ENCODE measurements around the gene TIAM2.
"Not testable (repeated sequence)": the region's sequence is repeated elsewhere in the genome, so short reads cannot be mapped to it uniquely, and the experiment has no call there.

TIAM2 gene

GRCh38 chr6:154995254-154996015 lies at the start of gene TIAM2:
Gene TIAM2, plus strand, starts transcription at chr6:154995315. Its CDS starts 133,909 bp downstream, at chr6:155129224.
- DNase-seq = no peak

- no peak for DNase-seq
Measured at GRCh38 chr6:154950979-154951344, 44.2 kb upstream of the TIAM2 start.

DNA sequence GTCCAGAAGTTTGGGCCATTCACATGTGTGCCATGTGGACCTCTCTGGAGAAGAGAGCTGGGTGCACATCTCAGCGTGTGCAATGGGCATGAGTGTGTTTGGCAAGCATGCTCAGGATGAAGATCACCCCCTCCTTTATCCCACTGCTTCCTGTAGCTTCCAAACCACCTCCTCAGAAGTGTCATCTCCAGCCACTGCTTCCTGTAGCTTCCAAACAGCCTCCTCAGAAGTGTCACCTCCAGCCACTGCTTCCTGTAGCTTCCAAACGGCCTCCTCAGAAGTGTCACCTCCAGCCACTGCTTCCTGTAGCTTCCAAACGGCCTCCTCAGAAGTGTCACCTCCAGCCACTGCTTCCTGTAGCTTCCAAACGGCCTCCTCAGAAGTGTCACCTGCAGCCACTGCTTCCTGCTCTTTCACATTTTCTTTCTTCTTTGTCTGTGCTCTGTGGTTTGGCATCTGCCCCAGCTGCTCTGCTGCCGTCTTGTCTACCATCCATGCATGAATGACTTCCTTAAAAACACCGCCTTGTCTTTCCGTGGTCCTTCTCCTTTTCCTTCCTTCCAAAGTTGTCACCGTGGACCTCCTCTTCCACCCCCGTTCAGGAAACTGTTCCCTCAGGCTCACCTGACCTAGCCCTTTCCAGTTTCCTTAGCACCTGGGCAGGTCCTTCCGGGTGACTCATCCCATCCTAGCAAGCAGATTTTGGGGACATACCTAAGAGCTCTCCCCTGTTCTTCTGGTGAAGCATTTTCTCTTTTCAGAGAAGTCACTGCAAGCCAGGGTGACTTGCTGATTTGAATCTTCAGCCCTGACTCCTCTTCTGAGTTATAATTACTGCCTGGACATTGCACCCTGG lies 43.5 kb upstream of the TIAM2 start:
- DNase-seq = no peak

DNA sequence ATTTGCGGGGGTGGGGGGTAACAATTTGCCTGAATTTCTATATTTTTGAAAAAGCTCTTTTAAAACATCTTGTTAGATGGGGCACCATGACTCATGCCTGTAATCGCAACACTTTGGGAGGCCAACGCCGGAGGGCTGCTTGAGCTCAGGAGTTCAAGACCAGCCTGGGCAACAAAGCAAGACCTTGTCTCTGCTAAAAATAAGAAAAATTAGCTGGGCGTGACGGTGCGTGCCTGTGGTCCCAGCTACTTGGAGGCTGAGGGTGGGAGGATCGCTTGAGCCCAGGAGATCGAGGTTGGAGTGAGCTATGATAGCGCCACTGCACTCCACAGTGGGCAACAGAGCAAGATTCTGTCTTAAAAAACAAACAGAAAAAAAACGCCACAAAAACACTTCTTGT lies 41.5 kb upstream of the TIAM2 start:
- no peak for DNase-seq

- DNase-seq = no peak
Measured at GRCh38 chr6:154954347-154954746, 40.8 kb upstream of the TIAM2 start.

DNA sequence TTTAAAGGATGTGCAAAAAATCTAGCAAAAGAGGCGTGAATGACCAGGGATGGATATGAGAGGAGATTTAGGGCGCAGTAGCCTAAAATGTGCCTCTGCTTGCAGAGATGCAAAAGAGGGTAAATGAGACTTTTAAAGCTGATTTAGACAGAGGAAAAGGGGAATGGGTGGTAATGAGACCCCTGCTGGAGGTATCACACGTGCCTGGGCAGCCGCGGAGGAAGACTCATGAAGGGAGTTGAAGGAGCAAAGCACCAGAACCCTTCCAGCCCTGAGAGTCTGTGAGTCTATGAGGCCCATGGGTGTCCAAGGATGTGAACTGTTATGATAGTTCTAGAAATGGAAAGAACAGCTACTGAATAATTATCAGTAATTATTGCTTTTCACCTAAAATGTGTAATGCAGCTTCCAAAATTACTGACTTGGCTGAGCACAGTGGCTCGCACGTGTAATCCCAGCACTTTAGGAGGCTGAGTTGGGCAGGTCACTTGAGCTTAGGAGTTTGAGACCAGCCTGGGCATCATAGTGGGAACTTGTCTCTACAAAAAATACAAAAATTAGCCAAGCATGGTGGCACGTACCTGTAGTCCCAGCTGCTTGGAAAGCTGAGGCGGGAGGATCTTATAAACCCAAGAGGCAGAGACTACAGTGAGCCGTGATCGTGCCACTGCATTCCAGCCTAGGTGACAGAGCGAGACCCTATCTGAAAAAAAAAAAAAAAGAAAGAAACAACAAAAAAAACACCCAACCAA lies 38.2 kb upstream of the TIAM2 start:
- no peak for DNase-seq

GRCh38 chr6:154958469-154958868 lies 36.6 kb upstream of the TIAM2 start:
- no peak for DNase-seq

DNA sequence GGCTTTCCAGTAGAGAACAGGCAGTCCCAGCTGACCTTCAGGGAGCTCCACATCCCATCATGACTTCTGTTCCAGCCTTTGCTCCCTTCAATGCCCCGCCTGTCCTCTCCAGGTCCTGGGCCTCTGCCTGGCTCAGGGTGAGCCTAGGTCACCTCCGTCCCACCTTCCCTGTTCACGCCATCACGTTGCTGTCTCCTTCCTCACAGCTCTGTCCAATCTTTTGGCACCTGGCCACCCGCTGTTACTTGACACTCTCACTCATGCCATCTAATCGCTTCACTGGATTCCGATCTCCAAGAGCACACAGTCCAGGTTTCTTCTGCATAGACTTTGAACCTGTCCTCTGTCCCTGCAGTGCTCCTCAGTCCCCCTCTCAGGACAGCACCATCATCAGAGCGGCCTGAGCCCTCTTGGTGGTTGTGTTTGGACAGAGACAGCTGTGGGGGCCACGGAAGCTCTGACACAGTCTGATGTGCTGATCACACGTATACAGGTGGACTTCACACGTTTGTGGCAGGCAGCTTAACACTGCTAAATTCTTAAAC lies 34.7 kb upstream of the TIAM2 start:
- DNase-seq = no peak

DNA sequence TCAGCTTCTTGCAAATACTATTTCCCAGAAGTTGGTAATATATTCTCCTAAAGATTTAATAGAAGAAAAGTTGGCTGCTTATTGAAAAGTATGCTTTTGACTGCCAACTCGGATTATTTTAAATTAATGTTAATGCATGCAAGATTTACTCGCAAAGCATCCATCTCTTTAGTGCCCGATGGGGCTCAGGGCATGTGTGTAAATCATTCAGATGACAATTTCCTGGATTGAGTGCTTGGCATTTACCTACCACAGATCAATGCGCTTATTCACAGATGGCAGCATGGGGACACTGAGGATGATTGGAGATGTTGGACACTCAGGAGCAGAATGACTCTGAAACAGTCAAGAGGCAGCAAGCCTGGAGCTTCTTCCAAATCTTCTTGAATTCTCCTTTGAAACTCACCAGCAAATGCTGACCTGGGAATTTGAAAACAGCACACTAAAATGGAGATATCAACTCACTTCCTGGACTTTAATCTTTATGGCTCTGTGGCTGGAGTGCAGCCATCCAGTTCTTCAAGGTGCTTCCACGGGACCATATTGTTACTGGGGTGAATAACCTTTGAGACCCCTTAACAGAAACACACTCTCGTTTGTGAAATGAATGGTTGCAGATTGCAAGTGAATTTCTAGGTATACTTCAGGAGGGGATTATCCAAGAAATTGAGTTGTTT lies 34.1 kb upstream of the TIAM2 start:
- no peak for DNase-seq

GRCh38 chr6:154962753-154963152 lies 32.4 kb upstream of the TIAM2 start:
- DNase-seq = no peak

- not testable (repeated sequence) for DNase-seq
Measured at GRCh38 chr6:154966065-154966770, 28.9 kb upstream of the TIAM2 start.

- DNase-seq = no peak
Measured at GRCh38 chr6:154969796-154970195, 25.3 kb upstream of the TIAM2 start.

GRCh38 chr6:154974485-154975149 lies 20.5 kb upstream of the TIAM2 start:
- DNase-seq = no peak

DNA sequence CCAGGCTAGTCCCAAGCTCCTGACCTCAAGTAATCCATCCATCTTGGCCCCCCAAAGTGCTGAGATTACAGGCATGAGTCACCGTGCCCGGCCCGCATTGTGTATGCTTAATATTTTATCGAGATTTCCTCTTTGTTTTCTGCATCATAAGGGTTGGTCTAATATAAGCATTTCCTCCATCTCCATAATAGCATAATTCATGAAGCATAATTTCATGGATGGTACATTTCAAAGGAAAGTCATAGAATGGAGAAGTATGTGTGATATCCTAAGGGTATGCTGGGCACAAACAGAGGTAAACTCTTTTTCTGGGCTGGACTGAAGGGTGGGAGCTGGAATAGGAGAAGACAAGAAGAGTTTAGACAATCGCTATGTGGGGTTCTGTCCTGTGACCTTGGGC lies 17.5 kb upstream of the TIAM2 start:
- no peak for DNase-seq

GRCh38 chr6:154980273-154981078 lies 14.6 kb upstream of the TIAM2 start:
- DNase-seq = no peak

DNA sequence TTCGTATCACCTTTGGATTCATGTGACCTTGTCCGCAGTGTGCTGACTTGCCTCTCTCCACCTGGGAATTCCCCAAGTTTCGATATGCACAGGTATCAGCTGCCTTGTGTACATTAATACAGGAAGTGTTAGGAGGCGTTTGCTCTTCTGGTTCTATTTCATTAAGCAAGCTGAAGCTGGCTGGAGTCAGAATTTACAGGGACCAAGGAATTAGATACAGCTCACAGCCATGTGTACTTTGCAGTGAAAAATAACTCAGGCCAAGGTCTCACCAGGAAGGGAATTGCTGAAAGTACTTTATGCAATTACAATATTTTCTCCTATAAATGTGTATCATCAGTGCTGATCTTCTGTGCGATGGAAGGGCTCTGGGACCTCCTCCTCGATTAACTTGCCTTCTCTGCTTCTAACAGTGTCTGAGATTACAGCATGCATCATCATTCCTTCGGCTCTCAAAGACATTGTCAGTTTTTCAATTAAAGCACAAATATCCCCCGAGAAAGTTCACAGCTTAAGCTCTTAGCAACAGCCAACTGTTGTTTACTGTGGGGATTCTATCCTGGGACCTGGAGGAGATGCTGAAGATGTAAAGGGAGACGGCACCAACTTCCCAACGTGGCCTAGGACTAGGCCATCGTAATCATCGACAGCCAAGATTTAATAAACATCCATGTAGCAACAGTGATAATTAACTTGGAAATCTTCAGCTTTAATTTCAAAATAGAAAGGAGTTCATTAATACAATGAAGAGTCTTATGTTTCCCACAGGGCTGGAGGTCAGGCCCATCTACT lies 13.8 kb upstream of the TIAM2 start:
- DNase-seq = no peak

- no peak for DNase-seq
Measured at GRCh38 chr6:154984146-154984545, 11.0 kb upstream of the TIAM2 start.

- peak; percentile 31 for DNase-seq
Measured at GRCh38 chr6:154986787-154987235, 8.3 kb upstream of the TIAM2 start.

GRCh38 chr6:154989448-154989847 lies 5.7 kb upstream of the TIAM2 start:
- no peak for DNase-seq

- no peak for DNase-seq
Measured at GRCh38 chr6:154991207-154991606, 3.9 kb upstream of the TIAM2 start.

All from NCI-H1105 treated with DMSO at 0.1 percent for 48 hours (cell line).